SK-N-SH (cell line): ENCODE measurements around the gene SLC8A1.

Source experiments
- RAD21 ChIP-seq: IDR thresholded peaks from 2 replicates; pipeline ENCODE4 v1.6.1; 2012; ENCODE audit warnings: mild to moderate bottlenecking, low read length
- TF ChIP-seq, protein P1 (sequence below): fragments of 200-600 bp; sonication (generic); IDR thresholded peaks from 2 replicates; pipeline ENCODE4 v1.6.1; 2017; ENCODE audit warnings: antibody characterized with exemption, mild to moderate bottlenecking, moderate library complexity

DNA sequence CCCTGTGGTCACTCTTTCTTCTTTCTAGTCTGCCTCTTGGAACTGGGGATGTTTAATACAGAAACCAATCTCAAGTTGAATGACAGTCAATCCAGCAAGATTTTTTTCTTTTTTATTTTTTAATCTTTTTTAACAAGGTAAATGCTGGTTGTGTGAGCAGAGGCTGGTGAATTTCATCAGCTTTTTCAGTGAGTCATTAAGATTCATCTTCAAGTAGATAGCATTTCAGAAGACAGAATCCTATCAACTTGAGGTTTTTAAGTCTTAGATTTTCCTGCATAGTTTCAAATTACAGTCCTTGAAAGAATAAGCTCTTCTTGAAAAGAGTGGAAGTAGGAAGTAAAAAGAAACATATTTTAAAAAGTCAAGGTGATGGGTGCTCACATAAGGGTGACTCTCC, 12.4 kb downstream of the SLC8A1 start:
- TF ChIP-seq, protein P1, sequence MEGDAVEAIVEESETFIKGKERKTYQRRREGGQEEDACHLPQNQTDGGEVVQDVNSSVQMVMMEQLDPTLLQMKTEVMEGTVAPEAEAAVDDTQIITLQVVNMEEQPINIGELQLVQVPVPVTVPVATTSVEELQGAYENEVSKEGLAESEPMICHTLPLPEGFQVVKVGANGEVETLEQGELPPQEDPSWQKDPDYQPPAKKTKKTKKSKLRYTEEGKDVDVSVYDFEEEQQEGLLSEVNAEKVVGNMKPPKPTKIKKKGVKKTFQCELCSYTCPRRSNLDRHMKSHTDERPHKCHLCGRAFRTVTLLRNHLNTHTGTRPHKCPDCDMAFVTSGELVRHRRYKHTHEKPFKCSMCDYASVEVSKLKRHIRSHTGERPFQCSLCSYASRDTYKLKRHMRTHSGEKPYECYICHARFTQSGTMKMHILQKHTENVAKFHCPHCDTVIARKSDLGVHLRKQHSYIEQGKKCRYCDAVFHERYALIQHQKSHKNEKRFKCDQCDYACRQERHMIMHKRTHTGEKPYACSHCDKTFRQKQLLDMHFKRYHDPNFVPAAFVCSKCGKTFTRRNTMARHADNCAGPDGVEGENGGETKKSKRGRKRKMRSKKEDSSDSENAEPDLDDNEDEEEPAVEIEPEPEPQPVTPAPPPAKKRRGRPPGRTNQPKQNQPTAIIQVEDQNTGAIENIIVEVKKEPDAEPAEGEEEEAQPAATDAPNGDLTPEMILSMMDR: no peak
- no peak for TF ChIP-seq RAD21
